Measurements from ENCODE around the gene ZNF358.

The ZNF358 gene

DNA sequence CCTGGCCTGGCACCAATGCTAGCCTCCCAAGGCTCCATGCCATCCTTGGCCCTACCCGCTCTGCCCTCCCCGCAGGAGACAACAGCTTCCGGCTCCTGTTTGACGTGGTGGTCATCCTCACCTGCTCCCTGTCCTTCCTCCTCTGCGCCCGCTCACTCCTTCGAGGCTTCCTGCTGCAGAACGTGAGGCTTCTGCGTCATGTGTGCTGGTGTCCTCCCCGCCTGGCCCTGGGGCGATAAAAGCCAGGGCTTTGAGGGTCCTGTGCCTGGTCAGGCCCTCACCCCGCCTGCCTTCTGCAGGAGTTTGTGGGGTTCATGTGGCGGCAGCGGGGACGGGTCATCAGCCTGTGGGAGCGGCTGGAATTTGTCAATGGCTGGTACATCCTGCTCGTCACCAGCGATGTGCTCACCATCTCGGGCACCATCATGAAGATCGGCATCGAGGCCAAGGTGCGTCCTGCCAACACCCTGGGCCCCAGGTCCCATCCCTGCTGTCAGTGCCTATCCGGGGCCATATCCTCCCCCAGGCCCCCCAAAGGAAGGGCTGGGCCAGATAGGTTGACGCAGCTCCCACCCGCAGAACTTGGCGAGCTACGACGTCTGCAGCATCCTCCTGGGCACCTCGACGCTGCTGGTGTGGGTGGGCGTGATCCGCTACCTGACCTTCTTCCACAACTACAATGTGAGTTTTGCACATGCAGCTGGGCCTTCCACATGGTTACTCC lies 12.8 kb downstream of the ZNF358 start:
- TF ChIP-seq, protein P1, sequence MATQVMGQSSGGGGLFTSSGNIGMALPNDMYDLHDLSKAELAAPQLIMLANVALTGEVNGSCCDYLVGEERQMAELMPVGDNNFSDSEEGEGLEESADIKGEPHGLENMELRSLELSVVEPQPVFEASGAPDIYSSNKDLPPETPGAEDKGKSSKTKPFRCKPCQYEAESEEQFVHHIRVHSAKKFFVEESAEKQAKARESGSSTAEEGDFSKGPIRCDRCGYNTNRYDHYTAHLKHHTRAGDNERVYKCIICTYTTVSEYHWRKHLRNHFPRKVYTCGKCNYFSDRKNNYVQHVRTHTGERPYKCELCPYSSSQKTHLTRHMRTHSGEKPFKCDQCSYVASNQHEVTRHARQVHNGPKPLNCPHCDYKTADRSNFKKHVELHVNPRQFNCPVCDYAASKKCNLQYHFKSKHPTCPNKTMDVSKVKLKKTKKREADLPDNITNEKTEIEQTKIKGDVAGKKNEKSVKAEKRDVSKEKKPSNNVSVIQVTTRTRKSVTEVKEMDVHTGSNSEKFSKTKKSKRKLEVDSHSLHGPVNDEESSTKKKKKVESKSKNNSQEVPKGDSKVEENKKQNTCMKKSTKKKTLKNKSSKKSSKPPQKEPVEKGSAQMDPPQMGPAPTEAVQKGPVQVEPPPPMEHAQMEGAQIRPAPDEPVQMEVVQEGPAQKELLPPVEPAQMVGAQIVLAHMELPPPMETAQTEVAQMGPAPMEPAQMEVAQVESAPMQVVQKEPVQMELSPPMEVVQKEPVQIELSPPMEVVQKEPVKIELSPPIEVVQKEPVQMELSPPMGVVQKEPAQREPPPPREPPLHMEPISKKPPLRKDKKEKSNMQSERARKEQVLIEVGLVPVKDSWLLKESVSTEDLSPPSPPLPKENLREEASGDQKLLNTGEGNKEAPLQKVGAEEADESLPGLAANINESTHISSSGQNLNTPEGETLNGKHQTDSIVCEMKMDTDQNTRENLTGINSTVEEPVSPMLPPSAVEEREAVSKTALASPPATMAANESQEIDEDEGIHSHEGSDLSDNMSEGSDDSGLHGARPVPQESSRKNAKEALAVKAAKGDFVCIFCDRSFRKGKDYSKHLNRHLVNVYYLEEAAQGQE (IDR thresholded peaks at IDR 0.05; ENCODE audit: insufficient read depth in 1 of 2, low read depth in 2 of 2, low read length in 2 of 2) = no peak
- no peak for TF ChIP-seq SIN3A (IDR thresholded peaks at IDR 0.05; ENCODE audit: borderline replicate concordance, insufficient read depth, low read length)
- TF ChIP-seq POLR2AphosphoS5 (IDR thresholded peaks at IDR 0.05; ENCODE audit: low read depth, low read length) = no peak
- TF ChIP-seq TAF1 (IDR thresholded peaks at IDR 0.05; ENCODE audit: borderline replicate concordance, insufficient read depth, low read length) = no peak
- no peak for TF ChIP-seq FOXP2 (optimal IDR thresholded peaks at IDR 0.05; ENCODE audit: borderline replicate concordance, extremely low read depth, extremely low read length, insufficient read depth)

GRCh38 chr19:7529246-7529600 lies 13.3 kb downstream of the ZNF358 start:
- TF ChIP-seq SIN3A (IDR thresholded peaks at IDR 0.05; ENCODE audit: borderline replicate concordance, insufficient read depth, low read length) (no peak), TAF1 (IDR thresholded peaks at IDR 0.05; ENCODE audit: borderline replicate concordance, insufficient read depth, low read length) (no peak), POLR2AphosphoS5 (IDR thresholded peaks at IDR 0.05; ENCODE audit: low read depth, low read length) (no peak), FOXP2 (optimal IDR thresholded peaks at IDR 0.05; ENCODE audit: borderline replicate concordance, extremely low read depth, extremely low read length, insufficient read depth) (no peak)
- TF ChIP-seq, protein P1 (IDR thresholded peaks at IDR 0.05; ENCODE audit: insufficient read depth in 1 of 2, low read depth in 2 of 2, low read length in 2 of 2) = no peak

GRCh38 chr19:7529610-7530490 lies 13.9 kb downstream of the ZNF358 start:
- TF ChIP-seq FOXP2 (optimal IDR thresholded peaks at IDR 0.05; ENCODE audit: borderline replicate concordance, extremely low read depth, extremely low read length, insufficient read depth) (no peak), POLR2AphosphoS5 (IDR thresholded peaks at IDR 0.05; ENCODE audit: low read depth, low read length) (no peak), TAF1 (IDR thresholded peaks at IDR 0.05; ENCODE audit: borderline replicate concordance, insufficient read depth, low read length) (no peak)
- TF ChIP-seq, protein P1 (IDR thresholded peaks at IDR 0.05; ENCODE audit: insufficient read depth in 1 of 2, low read depth in 2 of 2, low read length in 2 of 2) = no peak

- TF ChIP-seq SIN3A (IDR thresholded peaks at IDR 0.05; ENCODE audit: borderline replicate concordance, insufficient read depth, low read length) (no peak), FOXP2 (optimal IDR thresholded peaks at IDR 0.05; ENCODE audit: borderline replicate concordance, extremely low read depth, extremely low read length, insufficient read depth) (no peak), TAF1 (IDR thresholded peaks at IDR 0.05; ENCODE audit: borderline replicate concordance, insufficient read depth, low read length) (no peak), POLR2AphosphoS5 (IDR thresholded peaks at IDR 0.05; ENCODE audit: low read depth, low read length) (no peak)
Observed at GRCh38 chr19:7533281-7533885, 17.5 kb downstream of the ZNF358 start.

GRCh38 chr19:7533925-7534480 lies 18.1 kb downstream of the ZNF358 start:
- TF ChIP-seq TAF1 (IDR thresholded peaks at IDR 0.05; ENCODE audit: borderline replicate concordance, insufficient read depth, low read length) = no peak
- TF ChIP-seq SIN3A (IDR thresholded peaks at IDR 0.05; ENCODE audit: borderline replicate concordance, insufficient read depth, low read length) = peak; percentile 61; the same call in 1 of the 2 replicates
- peak; percentile 51 for TF ChIP-seq POLR2AphosphoS5 (IDR thresholded peaks at IDR 0.05; ENCODE audit: low read depth, low read length)
- TF ChIP-seq, protein P1 (IDR thresholded peaks at IDR 0.05; ENCODE audit: insufficient read depth in 1 of 2, low read depth in 2 of 2, low read length in 2 of 2) = no peak
- no peak for TF ChIP-seq FOXP2 (optimal IDR thresholded peaks at IDR 0.05; ENCODE audit: borderline replicate concordance, extremely low read depth, extremely low read length, insufficient read depth)

Data from PFSK-1 (cell line).